HEK293T (cell line): ENCODE measurements around the gene NNAT.
"Not testable (repeated sequence)": the region's sequence is repeated elsewhere in the genome, so short reads cannot be mapped to it uniquely, and the experiment has no call there.

ENCODE experiments used
- CTCF ChIA-PET: fragments of 350-600 bp; formaldehyde crosslinking; extraction: SDS; loops from one replicate; lab custom pipeline; 2021; ENCODE audit warnings: antibody characterized with exemption, inconsistent platforms; lab: Yijun Ruan, JAX
- POLR2A ChIA-PET: fragments of 350-600 bp; formaldehyde crosslinking; extraction: SDS; loops from one replicate; lab custom pipeline; 2020; ENCODE audit warnings: antibody characterized with exemption, inconsistent platforms; lab: Yijun Ruan, JAX
- DNase-seq: peaks from one replicate; pipeline ENCODE4 v3.0.0; 2012; ENCODE audit warnings: mixed read lengths; ENCODE audit errors: extremely low spot score
- ARNT ChIP-seq: fragments of 450-650 bp; IDR thresholded peaks from 2 replicates; pipeline ENCODE4 v1.6.1; 2017; ENCODE audit warnings: mild to moderate bottlenecking
- BHLHE40 ChIP-seq: fragments of 450-650 bp; IDR thresholded peaks from 2 replicates; pipeline ENCODE4 v1.6.1; 2016; ENCODE audit warnings: mild to moderate bottlenecking, moderate library complexity, borderline replicate concordance
- CTBP1 ChIP-seq: fragments of 450-650 bp; IDR thresholded peaks from 2 replicates; pipeline ENCODE4 v1.6.1; 2016; ENCODE audit warnings: borderline replicate concordance
- ELF4 ChIP-seq: fragments of 450-650 bp; IDR thresholded peaks from 2 replicates; pipeline ENCODE4 v1.6.1; 2017; ENCODE audit warnings: antibody characterized with exemption
- FOXA1 ChIP-seq: fragments of 450-650 bp; IDR thresholded peaks from 2 replicates; pipeline ENCODE4 v1.6.1; 2016; ENCODE audit warnings: mild to moderate bottlenecking
- FOXK2 ChIP-seq: fragments of 450-650 bp; IDR thresholded peaks from 2 replicates; pipeline ENCODE4 v1.6.1; 2016; ENCODE audit warnings: mild to moderate bottlenecking
- FOXM1 ChIP-seq: fragments of 450-650 bp; IDR thresholded peaks from 2 replicates; pipeline ENCODE4 v1.6.1; 2017; ENCODE audit warnings: mild to moderate bottlenecking, borderline replicate concordance
- HDGF ChIP-seq: fragments of 450-650 bp; IDR thresholded peaks from 2 replicates; pipeline ENCODE4 v1.6.1; 2017; ENCODE audit warnings: antibody characterized with exemption, borderline replicate concordance
- L3MBTL2 ChIP-seq: fragments of 450-650 bp; conservative IDR thresholded peaks from 2 replicates; pipeline ENCODE4 v1.6.1; 2016; ENCODE audit warnings: mild to moderate bottlenecking
- LEF1 ChIP-seq: fragments of 450-650 bp; IDR thresholded peaks from 2 replicates; pipeline ENCODE4 v1.6.1; 2017; ENCODE audit warnings: mild to moderate bottlenecking, borderline replicate concordance
- NFRKB ChIP-seq: fragments of 450-650 bp; IDR thresholded peaks from 2 replicates; pipeline ENCODE4 v1.6.1; 2016; ENCODE audit warnings: mild to moderate bottlenecking, moderate library complexity
- SP1 ChIP-seq: fragments of 450-650 bp; IDR thresholded peaks from 2 replicates; pipeline ENCODE4 v1.6.1; 2017
- SUZ12 ChIP-seq: fragments of 450-650 bp; IDR thresholded peaks from 2 replicates; pipeline ENCODE4 v1.6.1; 2016; ENCODE audit warnings: mild to moderate bottlenecking
- TARDBP ChIP-seq: fragments of 450-650 bp; IDR thresholded peaks from 2 replicates; pipeline ENCODE4 v1.6.1; 2016
- ZNF384 ChIP-seq: fragments of 450-650 bp; IDR thresholded peaks from 2 replicates; pipeline ENCODE4 v1.6.1; 2016
- TF ChIP-seq, protein P1 (sequence below): fragments of 450-650 bp; IDR thresholded peaks from 2 replicates; pipeline ENCODE4 v1.6.1; 2016

NNAT gene

GRCh38 chr20:37538003-37538402 is 17.0 kb downstream of the NNAT start:
- ChIA-PET POLR2A (no interaction called here), CTCF (no interaction called here)
- TF ChIP-seq HDGF (no peak), L3MBTL2 (no peak), LEF1 (no peak), TARDBP (no peak), SP1 (no peak), NFRKB (no peak), SUZ12 (no peak), FOXK2 (no peak), BHLHE40 (no peak), ARNT (no peak), CTBP1 (no peak)
- TF ChIP-seq, protein P1, sequence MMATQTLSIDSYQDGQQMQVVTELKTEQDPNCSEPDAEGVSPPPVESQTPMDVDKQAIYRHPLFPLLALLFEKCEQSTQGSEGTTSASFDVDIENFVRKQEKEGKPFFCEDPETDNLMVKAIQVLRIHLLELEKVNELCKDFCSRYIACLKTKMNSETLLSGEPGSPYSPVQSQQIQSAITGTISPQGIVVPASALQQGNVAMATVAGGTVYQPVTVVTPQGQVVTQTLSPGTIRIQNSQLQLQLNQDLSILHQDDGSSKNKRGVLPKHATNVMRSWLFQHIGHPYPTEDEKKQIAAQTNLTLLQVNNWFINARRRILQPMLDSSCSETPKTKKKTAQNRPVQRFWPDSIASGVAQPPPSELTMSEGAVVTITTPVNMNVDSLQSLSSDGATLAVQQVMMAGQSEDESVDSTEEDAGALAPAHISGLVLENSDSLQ = no peak
- no peak for DNase-seq

DNA sequence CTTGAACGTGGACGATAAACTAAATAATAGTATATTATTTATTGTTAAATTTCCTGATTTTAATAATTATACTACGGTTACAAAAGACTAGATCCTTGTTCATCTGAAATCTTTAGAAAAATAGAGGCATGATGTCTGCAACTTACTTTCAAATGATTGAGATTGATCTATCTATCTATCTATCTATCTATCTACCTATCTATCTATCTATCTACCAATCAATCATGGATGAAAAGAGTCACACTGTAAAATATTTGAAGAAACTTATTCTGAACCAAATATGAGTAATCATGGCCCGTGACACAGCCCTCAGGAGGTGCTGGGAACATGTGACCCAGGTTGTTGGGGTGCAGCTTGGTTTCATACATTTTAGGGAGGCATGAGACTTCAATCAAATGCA is 18.4 kb downstream of the NNAT start:
- ChIA-PET POLR2A (no interaction called here), CTCF (no interaction called here)
- TF ChIP-seq BHLHE40 (no peak), LEF1 (no peak), CTBP1 (no peak), SUZ12 (no peak), FOXM1 (no peak), TARDBP (no peak), NFRKB (no peak), ARNT (no peak), ZNF384 (no peak), L3MBTL2 (no peak), SP1 (no peak), FOXA1 (no peak), HDGF (no peak), FOXK2 (no peak), ELF4 (no peak)
- TF ChIP-seq, protein P1 = no peak
- DNase-seq = no peak

- DNase-seq = no peak
- ChIA-PET POLR2A (no interaction called here), CTCF (no interaction called here)
- TF ChIP-seq ZNF384 (no peak), FOXM1 (no peak), BHLHE40 (no peak), HDGF (no peak), SP1 (no peak), TARDBP (no peak), NFRKB (no peak), CTBP1 (no peak), FOXA1 (no peak), L3MBTL2 (no peak), ARNT (no peak), LEF1 (no peak), SUZ12 (no peak), ELF4 (no peak), FOXK2 (no peak)
- TF ChIP-seq, protein P1 = no peak
Measured at GRCh38 chr20:37540001-37540400, 19.0 kb downstream of the NNAT start.

GRCh38 chr20:37540838-37541237 is 19.8 kb downstream of the NNAT start:
- DNase-seq, CTCF ChIA-PET, POLR2A ChIA-PET: not testable (repeated sequence)

- no peak for TF ChIP-seq HDGF
- TF ChIP-seq CTBP1 = no peak
- TF ChIP-seq FOXK2 = no peak
- TF ChIP-seq TARDBP = no peak
- TF ChIP-seq ARNT = no peak
- TF ChIP-seq ZNF384 = no peak
- TF ChIP-seq BHLHE40 = no peak
- no peak for TF ChIP-seq SP1
- TF ChIP-seq ELF4 = no peak
- no peak for TF ChIP-seq SUZ12
- no peak for TF ChIP-seq NFRKB
- no peak for TF ChIP-seq LEF1
- TF ChIP-seq FOXM1 = no peak
- ChIA-PET POLR2A (no interaction called here), CTCF (no interaction called here)
- no peak for DNase-seq
Measured at GRCh38 chr20:37541326-37541725, 20.3 kb downstream of the NNAT start.

GRCh38 chr20:37542281-37542680 is 21.2 kb downstream of the NNAT start:
- ChIA-PET CTCF (interaction anchor here (0.6 to 0.7 kb wide), 2 partner anchors 339 to 979 kb away, joined by 4 read pairs; no protein-coding TSS in a partner anchor), POLR2A (no interaction called here)
- no peak for TF ChIP-seq ARNT
- TF ChIP-seq FOXA1 = no peak
- TF ChIP-seq HDGF = no peak
- no peak for TF ChIP-seq LEF1
- TF ChIP-seq BHLHE40 = no peak
- TF ChIP-seq NFRKB = no peak
- no peak for TF ChIP-seq TARDBP
- TF ChIP-seq SP1 = no peak
- no peak for TF ChIP-seq FOXK2
- TF ChIP-seq L3MBTL2 = no peak
- no peak for DNase-seq

DNA sequence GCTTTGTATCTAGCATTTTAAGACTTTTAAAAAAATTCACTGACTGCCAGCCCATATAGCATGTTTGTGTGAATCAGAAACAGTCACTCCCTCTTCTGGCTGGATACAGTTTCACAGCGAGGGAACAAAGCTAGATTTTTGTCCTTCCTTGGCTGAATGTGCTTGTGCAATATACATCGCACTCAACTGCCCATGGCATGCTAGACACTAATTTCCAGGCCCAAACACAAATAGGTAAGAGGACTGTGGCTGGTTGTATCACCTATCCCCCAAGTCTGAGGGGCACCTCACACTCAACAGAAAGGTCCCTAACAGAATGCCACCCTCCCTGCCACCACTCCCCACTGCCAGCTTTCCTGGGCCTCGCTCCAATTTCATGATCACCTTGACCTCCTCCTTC is 22.8 kb downstream of the NNAT start:
- peak; percentile 42 for DNase-seq
- ChIA-PET POLR2A (no interaction called here), CTCF (no interaction called here)
- TF ChIP-seq CTBP1 (no peak), FOXM1 (no peak), BHLHE40 (no peak), HDGF (no peak), LEF1 (no peak), TARDBP (no peak), FOXA1 (no peak), L3MBTL2 (no peak), NFRKB (no peak), ARNT (no peak), SUZ12 (no peak), SP1 (no peak), ZNF384 (no peak), FOXK2 (no peak), ELF4 (no peak)
- TF ChIP-seq, protein P1 = no peak
